ENCODE measurements around the gene CACNA1G.

DNA sequence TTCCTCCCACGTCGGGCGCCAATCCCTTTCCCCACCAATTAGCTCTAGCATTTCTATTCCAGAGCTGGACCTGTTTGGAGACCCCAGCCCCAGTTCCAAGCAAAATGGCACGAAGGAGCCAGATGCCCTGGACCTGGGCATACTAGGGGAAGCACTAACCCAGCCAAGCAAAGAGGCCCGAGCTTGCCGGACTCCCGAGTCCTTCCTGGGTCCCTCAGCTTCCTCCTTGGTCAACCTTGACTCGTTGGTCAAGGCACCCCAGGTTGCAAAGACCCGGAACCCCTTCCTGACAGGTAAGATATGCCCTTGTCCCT, 19.2 kb upstream of the CACNA1G start:
- TF ChIP-seq, protein P1, sequence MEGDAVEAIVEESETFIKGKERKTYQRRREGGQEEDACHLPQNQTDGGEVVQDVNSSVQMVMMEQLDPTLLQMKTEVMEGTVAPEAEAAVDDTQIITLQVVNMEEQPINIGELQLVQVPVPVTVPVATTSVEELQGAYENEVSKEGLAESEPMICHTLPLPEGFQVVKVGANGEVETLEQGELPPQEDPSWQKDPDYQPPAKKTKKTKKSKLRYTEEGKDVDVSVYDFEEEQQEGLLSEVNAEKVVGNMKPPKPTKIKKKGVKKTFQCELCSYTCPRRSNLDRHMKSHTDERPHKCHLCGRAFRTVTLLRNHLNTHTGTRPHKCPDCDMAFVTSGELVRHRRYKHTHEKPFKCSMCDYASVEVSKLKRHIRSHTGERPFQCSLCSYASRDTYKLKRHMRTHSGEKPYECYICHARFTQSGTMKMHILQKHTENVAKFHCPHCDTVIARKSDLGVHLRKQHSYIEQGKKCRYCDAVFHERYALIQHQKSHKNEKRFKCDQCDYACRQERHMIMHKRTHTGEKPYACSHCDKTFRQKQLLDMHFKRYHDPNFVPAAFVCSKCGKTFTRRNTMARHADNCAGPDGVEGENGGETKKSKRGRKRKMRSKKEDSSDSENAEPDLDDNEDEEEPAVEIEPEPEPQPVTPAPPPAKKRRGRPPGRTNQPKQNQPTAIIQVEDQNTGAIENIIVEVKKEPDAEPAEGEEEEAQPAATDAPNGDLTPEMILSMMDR (conservative IDR thresholded peaks at IDR 0.05 in 1 of 2, IDR thresholded peaks at IDR 0.05 in 1 of 2; ENCODE audit: low read depth in 1 of 2, low read length in 2 of 2), result no peak
- no peak for TF ChIP-seq EZH2 (IDR thresholded peaks at IDR 0.05; ENCODE audit: low read length, missing control alignments)

Measured in fibroblast of lung (primary cell).